CD14-positive monocyte (primary cell): ENCODE results near the gene ZNF343. TPM values are rescaled to one million over a fixed set of nuclear protein-coding genes. Genes with fewer than 3 reads are reported as not detected.

Experiments used
- DNase-seq, 3 donors: peaks; one replicate each; pipeline ENCODE4 v3.0.0-alpha.2; 2011 to 2022
- H2AFZ ChIP-seq: 2 replicates; pipeline ENCODE4 v1.6.0; 2012; ENCODE audit warnings: mild to moderate bottlenecking, low read depth, low read length, inconsistent platforms; ENCODE audit not compliant: insufficient read depth, poor library complexity, severe bottlenecking
- H3K27ac ChIP-seq, 2 donors: 1 replicate in 1 of 2; 2 replicates in 1 of 2; pipeline ENCODE4 v1.5.1; 2012 to 2013; ENCODE audit warnings: low read length in 2 of 2, control low read depth in 1 of 2, inconsistent platforms in 1 of 2, low read depth in 1 of 2, mild to moderate bottlenecking in 1 of 2
- H3K27me3 ChIP-seq, 2 donors: one replicate each; pipeline versions ENCODE4 v1.6.0 to v1.6.1; 2011 to 2013; ENCODE audit warnings: low read length in 2 of 2; ENCODE audit not compliant: control insufficient read depth in 2 of 2, insufficient read depth in 2 of 2
- H3K36me3 ChIP-seq, 2 donors: replicated peaks in 1 of 2; 1 replicate in 1 of 2; 2 replicates in 1 of 2; pipeline versions ENCODE4 v1.5.1 to v1.6.1; 2012 to 2013; ENCODE audit warnings: low read length in 2 of 2, control low read depth in 1 of 2, inconsistent platforms in 1 of 2, mild to moderate bottlenecking in 1 of 2; ENCODE audit not compliant: insufficient read depth in 2 of 2, control insufficient read depth in 1 of 2
- H3K4me1 ChIP-seq, 2 donors: 1 replicate in 1 of 2; 2 replicates in 1 of 2; pipeline versions ENCODE4 v1.5.1 to v1.6.1; 2012 to 2013; ENCODE audit warnings: low read length in 2 of 2, control low read depth in 1 of 2, inconsistent platforms in 1 of 2, mild to moderate bottlenecking in 1 of 2, moderate library complexity in 1 of 2; ENCODE audit not compliant: insufficient read depth in 2 of 2, control insufficient read depth in 1 of 2
- H3K4me2 ChIP-seq: replicated peaks from 2 replicates; pipeline ENCODE3; 2012; ENCODE audit warnings: low read length, moderate library complexity, mild to moderate bottlenecking; ENCODE audit not compliant: poor library complexity, severe bottlenecking; ENCODE audit errors: extremely low read depth
- H3K4me3 ChIP-seq, 3 experiments: fragments of 200-600 bp in 1 of 3; sonication (generic) in 1 of 3; replicated peaks in 1 of 3; 1 replicate in 2 of 3; 2 replicates in 1 of 3; pipeline ENCODE4 v1.5.1; 2011 to 2013; ENCODE audit warnings: low read length in 3 of 3, mild to moderate bottlenecking in 3 of 3, control low read depth in 2 of 3, low read depth in 2 of 3, inconsistent platforms in 1 of 3, moderate library complexity in 1 of 3
- H3K79me2 ChIP-seq: 2 replicates; pipeline ENCODE4 v1.6.0; 2012; ENCODE audit warnings: mild to moderate bottlenecking, control low read depth, inconsistent platforms, low read length, moderate library complexity; ENCODE audit not compliant: insufficient read depth
- H3K9ac ChIP-seq: 2 replicates; pipeline ENCODE4 v1.6.0; 2017; ENCODE audit warnings: low read length, mild to moderate bottlenecking; ENCODE audit not compliant: insufficient read depth, poor library complexity, severe bottlenecking
- H3K9me3 ChIP-seq, 2 donors: replicated peaks in 1 of 2; 1 replicate in 1 of 2; 2 replicates in 1 of 2; pipeline versions ENCODE4 v1.5.1 to v1.6.1; 2012 to 2013; ENCODE audit warnings: low read length in 2 of 2, control low read depth in 1 of 2; ENCODE audit not compliant: control insufficient read depth in 1 of 2, insufficient read depth in 1 of 2
- H4K20me1 ChIP-seq: 2 replicates; pipeline ENCODE4 v1.6.0; 2012; ENCODE audit warnings: mild to moderate bottlenecking, low read length, control low read depth, moderate library complexity; ENCODE audit not compliant: insufficient read depth
- H3K27ac Mint-ChIP-seq, 7 donors: one replicate each; pipeline ENCODE4 v1.8.0; 2020; ENCODE audit warnings: mild to moderate bottlenecking in 7 of 7, mixed read lengths in 7 of 7, moderate library complexity in 6 of 7, inconsistent platforms in 2 of 7
- H3K27me3 Mint-ChIP-seq, 3 donors: one replicate each; pipeline ENCODE4 v1.8.0; 2021 to 2022; ENCODE audit warnings: low read depth in 3 of 3, mild to moderate bottlenecking in 3 of 3, mixed read lengths in 3 of 3, moderate library complexity in 3 of 3, inconsistent platforms in 1 of 3
- H3K36me3 Mint-ChIP-seq, 2 donors: one replicate each; pipeline ENCODE4 v1.8.0; 2020; ENCODE audit warnings: mixed read lengths in 2 of 2, inconsistent platforms in 1 of 2, mild to moderate bottlenecking in 1 of 2
- H3K4me1 Mint-ChIP-seq: one replicate; pipeline ENCODE4 v1.8.0; 2020; ENCODE audit warnings: mild to moderate bottlenecking, mixed read lengths
- H3K4me3 Mint-ChIP-seq, 2 donors: one replicate each; pipeline ENCODE4 v1.8.0; 2020; ENCODE audit warnings: mild to moderate bottlenecking in 2 of 2, mixed read lengths in 2 of 2, moderate library complexity in 1 of 2
- H3K9me3 Mint-ChIP-seq, 7 donors: one replicate each; pipeline ENCODE4 v1.8.0; 2020 to 2022; ENCODE audit warnings: mixed read lengths in 7 of 7, mild to moderate bottlenecking in 6 of 7, moderate library complexity in 6 of 7, inconsistent platforms in 2 of 7
- WGBS: methylation state at CpG from one replicate; pipeline ENCODE4 v1.1.5; 2013; ENCODE audit warnings: missing lambda C conversion rate; ENCODE audit not compliant: insufficient coverage; 5-methylcytosine and 5-hydroxymethylcytosine counted together
- intact Hi-C, 2 donors: fragments of 100-400 bp; cut with micrococcal nuclease; formaldehyde crosslinking; loops; one replicate each; pipeline versions ENCODE4 v1.15.0 to v1.15.1; 2023
- polyA plus RNA-seq, 3 donors: library from polyadenylated mRNA; depleted of rRNA in 1 of 3; unstranded in 2 of 3; stranded (reverse) in 1 of 3; fragments of 300-500 nt in 2 of 3; fragments of >200 nt in 1 of 3; fragmentation: Illumina TruSeq in 2 of 3; gene quantifications; 1 replicate in 2 of 3; 2 replicates in 1 of 3; pipeline ENCODE4 v1.2.3, GENCODE V29; 2012 to 2021
- TF ChIP-seq, protein P1 (sequence below): fragments of 200-600 bp; IDR thresholded peaks from one replicate; pipeline ENCODE4 v1.8.0; 2022; ENCODE audit warnings: antibody characterized with exemption, mild to moderate bottlenecking

ZNF343 gene
- polyA plus RNA-seq, 3 donors, result 1.3 to 6.7 (median 1.3) TPM

DNA sequence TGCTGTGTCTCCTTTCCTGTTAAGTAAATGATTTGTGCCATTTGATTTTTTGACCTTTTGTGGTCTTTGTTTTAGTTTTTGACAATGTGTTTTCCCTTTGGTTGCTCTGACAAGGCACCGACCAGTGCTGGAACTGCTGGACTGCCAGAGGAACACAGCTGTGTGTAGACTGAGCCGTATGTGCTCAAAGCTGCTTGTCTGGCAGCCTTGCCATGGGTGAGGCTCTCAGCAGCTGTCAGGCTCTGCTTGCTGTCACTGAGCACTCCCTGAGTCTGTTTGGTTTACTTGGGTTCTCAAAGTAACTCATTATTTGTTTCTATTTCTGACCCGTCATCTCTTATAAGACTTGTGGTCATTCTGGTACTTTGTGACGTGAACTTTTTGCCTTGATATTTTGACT, 23.1 kb downstream of the ZNF343 start:
- TF ChIP-seq, protein P1, sequence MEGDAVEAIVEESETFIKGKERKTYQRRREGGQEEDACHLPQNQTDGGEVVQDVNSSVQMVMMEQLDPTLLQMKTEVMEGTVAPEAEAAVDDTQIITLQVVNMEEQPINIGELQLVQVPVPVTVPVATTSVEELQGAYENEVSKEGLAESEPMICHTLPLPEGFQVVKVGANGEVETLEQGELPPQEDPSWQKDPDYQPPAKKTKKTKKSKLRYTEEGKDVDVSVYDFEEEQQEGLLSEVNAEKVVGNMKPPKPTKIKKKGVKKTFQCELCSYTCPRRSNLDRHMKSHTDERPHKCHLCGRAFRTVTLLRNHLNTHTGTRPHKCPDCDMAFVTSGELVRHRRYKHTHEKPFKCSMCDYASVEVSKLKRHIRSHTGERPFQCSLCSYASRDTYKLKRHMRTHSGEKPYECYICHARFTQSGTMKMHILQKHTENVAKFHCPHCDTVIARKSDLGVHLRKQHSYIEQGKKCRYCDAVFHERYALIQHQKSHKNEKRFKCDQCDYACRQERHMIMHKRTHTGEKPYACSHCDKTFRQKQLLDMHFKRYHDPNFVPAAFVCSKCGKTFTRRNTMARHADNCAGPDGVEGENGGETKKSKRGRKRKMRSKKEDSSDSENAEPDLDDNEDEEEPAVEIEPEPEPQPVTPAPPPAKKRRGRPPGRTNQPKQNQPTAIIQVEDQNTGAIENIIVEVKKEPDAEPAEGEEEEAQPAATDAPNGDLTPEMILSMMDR, result no peak
- Histone ChIP-seq H3K9me3 (peaks cover 0 to under 1% of the 10 kb centered on the region in 2 donors), H3K4me3 (no peak overlapping the region), H3K9ac (no peak overlapping the region), H3K4me2 (no peak overlapping the region), H3K27me3 (no peaks in the 10 kb centered on the region), H4K20me1 (no peaks in the 10 kb centered on the region), H3K27ac (no peak overlapping the region), H3K79me2 (no peaks in the 10 kb centered on the region), H2AFZ (no peak overlapping the region), H3K4me1 (no peaks in the 10 kb centered on the region), H3K36me3 (peaks cover 42 to 95% of the 10 kb centered on the region in 2 donors)
- Mint-ChIP-seq H3K4me1 (no peaks in the 10 kb centered on the region), H3K27ac (no peak overlapping the region), H3K27me3 (peaks cover 0 to 3% (median 0%) of the 10 kb centered on the region in 3 donors), H3K4me3 (no peak overlapping the region), H3K9me3 (peaks cover 2 to 9% (median 4%) of the 10 kb centered on the region in 7 donors), H3K36me3 (peaks cover 67 to 76% of the 10 kb centered on the region in 2 donors)
- intact Hi-C loops, result no loop called here
- WGBS, result 67% methylated on average over 3 of the region's 4 CpGs
- DNase-seq, result no peak

DNA sequence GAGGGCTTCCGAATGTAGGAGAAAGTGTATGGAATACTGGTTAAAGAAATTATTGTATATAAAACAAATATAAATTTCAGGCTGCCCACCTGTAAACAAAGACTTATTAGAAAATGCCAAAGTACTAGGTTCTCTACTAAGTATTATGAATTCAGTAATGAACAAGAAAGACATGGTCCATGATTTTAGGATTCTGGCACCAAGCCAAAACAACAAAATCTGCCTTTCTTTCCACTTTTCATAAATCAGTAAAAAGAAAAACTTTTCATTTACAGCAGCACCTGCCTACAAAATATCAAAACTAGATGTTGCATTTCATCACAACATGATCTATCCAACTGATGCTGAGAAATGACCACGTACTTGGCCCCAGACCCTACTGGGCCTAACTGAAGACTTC, 23.6 kb downstream of the ZNF343 start:
- Mint-ChIP-seq H3K9me3 (peaks cover 2 to 12% (median 8%) of the 10 kb centered on the region in 7 donors), H3K27ac (no peak overlapping the region), H3K27me3 (peaks cover 0 to 3% (median 0%) of the 10 kb centered on the region in 3 donors), H3K4me1 (no peaks in the 10 kb centered on the region), H3K36me3 (peaks cover 65 to 76% of the 10 kb centered on the region in 2 donors), H3K4me3 (no peak overlapping the region)
- Histone ChIP-seq H3K9ac (no peak overlapping the region), H2AFZ (no peak overlapping the region), H3K9me3 (peaks cover 4 to 5% of the 10 kb centered on the region in 2 donors), H3K27ac (no peak overlapping the region), H3K4me3 (no peak overlapping the region), H4K20me1 (no peaks in the 10 kb centered on the region), H3K4me1 (no peaks in the 10 kb centered on the region), H3K27me3 (no peaks in the 10 kb centered on the region), H3K4me2 (no peak overlapping the region), H3K79me2 (no peaks in the 10 kb centered on the region), H3K36me3 (peaks cover 40 to 95% of the 10 kb centered on the region in 2 donors)
- 100% methylated on average over 1 of the region's 2 CpGs for WGBS
- TF ChIP-seq, protein P1, result no peak
- no peak for DNase-seq
- intact Hi-C loops, result no loop called here
